ENCODE data around the gene SLC5A7. TPM values are rescaled to one million over a fixed set of nuclear protein-coding genes. Genes with fewer than 3 reads are reported as not detected.

Gene SLC5A7
- total and polyA plus RNA-seq, 11 donors: 0.03 to 0.16 (median 0.10) TPM; not detected in 4

GRCh38 chr2:107999158-107999557 is 12.8 kb downstream of the SLC5A7 start:
- ATAC-seq: no peak
- H3K4me3 ChIP-seq: no peak overlapping the region
- H3K27me3 ChIP-seq: no peaks in the 10 kb centered on the region
- no peaks in the 10 kb centered on the region for H3K36me3 ChIP-seq
- no peak overlapping the region for H3K27ac ChIP-seq
- DNase-seq: no peak
- intact Hi-C loops (cut with DNase I): no loop called here
- H3K9me3 ChIP-seq: no peaks in the 10 kb centered on the region
- no peaks in the 10 kb centered on the region for H3K4me1 ChIP-seq
- no peak for TF ChIP-seq POLR2A (IDR thresholded peaks at IDR 0.05)
- no peak for TF ChIP-seq CTCF (IDR thresholded peaks at IDR 0.05)
- WGBS, 4 donors: 80 to 90% (median 84%) methylated on average over 2 of the region's 2 CpGs

GRCh38 chr2:108010912-108011591 is 24.7 kb downstream of the SLC5A7 start:
- no peak overlapping the region for H3K4me3 ChIP-seq
- H3K4me1 ChIP-seq: no peaks in the 10 kb centered on the region
- no peaks in the 10 kb centered on the region for H3K27me3 ChIP-seq
- H3K27ac ChIP-seq: no peak overlapping the region
- no peak for ATAC-seq
- no peak for DNase-seq
- 63 to 78% (median 73%) methylated on average over 2 of the region's 2 CpGs for WGBS, 4 donors
- no peak for TF ChIP-seq POLR2A (IDR thresholded peaks at IDR 0.05)
- no peak for TF ChIP-seq CTCF (IDR thresholded peaks at IDR 0.05)
- intact Hi-C loops (cut with DNase I): no loop called here
- H3K36me3 ChIP-seq: no peaks in the 10 kb centered on the region
- peaks cover 0 to 28% (median 14%) of the 10 kb centered on the region in 12 donors for H3K9me3 ChIP-seq

- DNase-seq (no peak), ATAC-seq (no peak)
- H3K27me3 ChIP-seq: no peaks in the 10 kb centered on the region
- H3K9me3 ChIP-seq: peaks cover 0 to 28% (median 14%) of the 10 kb centered on the region in 12 donors
- H3K36me3 ChIP-seq: no peaks in the 10 kb centered on the region
- no peak overlapping the region for H3K27ac ChIP-seq
- intact Hi-C loops (cut with DNase I): no loop called here
- TF ChIP-seq POLR2A (IDR thresholded peaks at IDR 0.05) (no peak), CTCF (IDR thresholded peaks at IDR 0.05) (no peak)
- WGBS, 4 donors: 75 to 79% (median 76%) methylated on average over 1 of the region's 1 CpG
- H3K4me3 ChIP-seq: no peak overlapping the region
- no peaks in the 10 kb centered on the region for H3K4me1 ChIP-seq
Measured at GRCh38 chr2:108013305-108013704, 27.0 kb downstream of the SLC5A7 start.

- H3K27ac ChIP-seq: no peak overlapping the region
- H3K36me3 ChIP-seq: no peaks in the 10 kb centered on the region
- no peaks in the 10 kb centered on the region for H3K27me3 ChIP-seq
- no peak for ATAC-seq
- no peak for DNase-seq
- no peaks in the 10 kb centered on the region for H3K9me3 ChIP-seq
- no peak for TF ChIP-seq CTCF (IDR thresholded peaks at IDR 0.05)
- TF ChIP-seq POLR2A (IDR thresholded peaks at IDR 0.05): no peak
- H3K4me3 ChIP-seq: no peak overlapping the region
- no peaks in the 10 kb centered on the region for H3K4me1 ChIP-seq
- intact Hi-C loops (cut with DNase I): no loop called here
Measured at GRCh38 chr2:108022628-108023027, 36.3 kb downstream of the SLC5A7 start.

Measured in heart left ventricle (tissue), 16 donors.